B cell (primary cell): ENCODE data around the gene DAAM2. TPM values are rescaled to one million over a fixed set of nuclear protein-coding genes. Genes with fewer than 3 reads are reported as not detected.

Source experiments
- ATAC-seq: fragments of 200-7000 bp; cut with Tn5 transposase; one replicate; pipeline ENCODE4 v1.10.0; 2021; ENCODE audit warnings: low read depth, mild to moderate bottlenecking, moderate number of reproducible peaks, moderate library complexity
- CTCF ChIA-PET: fragments of 350-600 bp; sonication (Branson Sonifier 250); formaldehyde crosslinking; loops from one replicate; lab custom pipeline; 2021; ENCODE audit warnings: antibody characterized with exemption, inconsistent platforms; lab: Charles Lee
- POLR2A ChIA-PET: fragments of 350-600 bp; sonication (Branson Sonifier 250); formaldehyde crosslinking; loops from one replicate; lab custom pipeline; 2021; ENCODE audit warnings: antibody characterized with exemption; lab: Charles Lee
- DNase-seq: peaks from one replicate; pipeline ENCODE4 v3.0.0; 2013
- H2AFZ ChIP-seq: 2 replicates; pipeline ENCODE4 v1.6.1; 2012; ENCODE audit warnings: mild to moderate bottlenecking, low read depth, low read length; ENCODE audit not compliant: insufficient read depth, poor library complexity, severe bottlenecking
- H3K27ac ChIP-seq, 2 donors: 1 replicate in 1 of 2; 2 replicates in 1 of 2; pipeline ENCODE4 v1.5.1; 2012 to 2013; ENCODE audit warnings: low read length in 2 of 2, mild to moderate bottlenecking in 2 of 2, moderate library complexity in 1 of 2
- H3K27me3 ChIP-seq, 4 experiments: fragments of 200-600 bp in 1 of 4; sonication (generic) in 1 of 4; replicated peaks in 1 of 4; 1 replicate in 2 of 4; 2 replicates in 2 of 4; pipeline versions ENCODE4 v1.6.1 to v1.7.0; 2013 to 2016; ENCODE audit warnings: low read length in 3 of 4, mild to moderate bottlenecking in 2 of 4, mixed read lengths in 1 of 4, moderate library complexity in 1 of 4; ENCODE audit not compliant: insufficient read depth in 4 of 4, control insufficient read depth in 3 of 4; ENCODE audit errors: control extremely low read depth in 1 of 4
- H3K36me3 ChIP-seq, 2 experiments: replicated peaks in 1 of 2; 1 replicate in 1 of 2; 2 replicates in 1 of 2; pipeline versions ENCODE4 v1.6.1 to v1.7.1; 2013; ENCODE audit warnings: low read length in 1 of 2; ENCODE audit not compliant: insufficient read depth in 2 of 2, control insufficient read depth in 1 of 2; ENCODE audit errors: control extremely low read depth in 1 of 2, extremely low read depth in 1 of 2
- H3K4me1 ChIP-seq, 2 donors: fragments of 200-600 bp in 1 of 2; sonication (generic) in 1 of 2; 1 replicate in 1 of 2; 2 replicates in 1 of 2; pipeline versions ENCODE4 v1.5.1 to v1.6.1; 2013 to 2017; ENCODE audit warnings: low read length in 2 of 2; ENCODE audit not compliant: control insufficient read depth in 2 of 2, insufficient read depth in 2 of 2
- H3K4me2 ChIP-seq: replicated peaks from 2 replicates; pipeline ENCODE3; 2012; ENCODE audit warnings: mild to moderate bottlenecking, low read depth, low read length; ENCODE audit not compliant: poor library complexity, severe bottlenecking
- H3K4me3 ChIP-seq, 5 experiments: fragments of 200-600 bp in 1 of 5; sonication (generic) in 1 of 5; 1 replicate in 3 of 5; 2 replicates in 2 of 5; pipeline versions ENCODE4 v1.5.1 to v1.7.0; 2011 to 2016; ENCODE audit warnings: low read length in 4 of 5, mild to moderate bottlenecking in 4 of 5, low read depth in 2 of 5, control low read depth in 1 of 5, moderate library complexity in 1 of 5; ENCODE audit not compliant: insufficient read depth in 1 of 5; ENCODE audit errors: control extremely low read depth in 1 of 5, extremely low read depth in 1 of 5
- H3K79me2 ChIP-seq: fragments of 200-600 bp; sonication (generic); one replicate; pipeline ENCODE4 v1.6.0; 2016; ENCODE audit warnings: low read length; ENCODE audit not compliant: control insufficient read depth, insufficient read depth
- H3K9ac ChIP-seq: fragments of 200-600 bp; sonication (generic); 2 replicates; pipeline ENCODE4 v1.6.1; 2017; ENCODE audit warnings: mild to moderate bottlenecking, low read length, moderate library complexity
- H3K9me3 ChIP-seq, 3 donors: one replicate each; pipeline versions ENCODE4 v1.6.1 to v1.7.1; 2013; ENCODE audit warnings: low read length in 2 of 3; ENCODE audit not compliant: control insufficient read depth in 2 of 3, insufficient read depth in 1 of 3; ENCODE audit errors: control extremely low read depth in 1 of 3
- H4K20me1 ChIP-seq: 2 replicates; pipeline ENCODE4 v1.6.0; 2012; ENCODE audit warnings: mild to moderate bottlenecking, low read length; ENCODE audit not compliant: insufficient read depth, control insufficient read depth, poor library complexity, severe bottlenecking
- H3K27ac Mint-ChIP-seq: one replicate; pipeline ENCODE4 v1.8.0; 2021; ENCODE audit warnings: mixed read lengths
- H3K27me3 Mint-ChIP-seq: one replicate; pipeline ENCODE4 v1.8.0; 2021; ENCODE audit warnings: mixed read lengths
- H3K4me1 Mint-ChIP-seq: one replicate; pipeline ENCODE4 v1.8.0; 2021; ENCODE audit warnings: mixed read lengths
- H3K4me3 Mint-ChIP-seq: one replicate; pipeline ENCODE4 v1.8.0; 2021; ENCODE audit warnings: mixed read lengths
- H3K9me3 Mint-ChIP-seq: one replicate; pipeline ENCODE4 v1.8.0; 2022; ENCODE audit warnings: mixed read lengths; ENCODE audit not compliant: insufficient read depth
- EZH2 ChIP-seq: IDR thresholded peaks from 2 replicates; pipeline ENCODE4 v1.6.1; 2012; ENCODE audit warnings: borderline replicate concordance, low read depth, mild to moderate bottlenecking, moderate library complexity, low read length; ENCODE audit not compliant: insufficient read depth, poor library complexity, severe bottlenecking
- WGBS: methylation state at CpG from one replicate; pipeline ENCODE4 v1.1.5; 2013; ENCODE audit warnings: missing lambda C conversion rate; ENCODE audit not compliant: insufficient coverage; 5-methylcytosine and 5-hydroxymethylcytosine counted together
- intact Hi-C: fragments of 100-400 bp; cut with micrococcal nuclease; formaldehyde crosslinking; loops from one replicate; pipeline ENCODE4 v1.10.0; 2022
- polyA plus RNA-seq: library from polyadenylated mRNA; depleted of rRNA; stranded (reverse); fragments of >200 nt; gene quantifications from 2 replicates; pipeline ENCODE4 v1.2.3, GENCODE V29; 2012
- total RNA-seq, 2 donors: library from RNA; stranded (reverse); fragments of 120-200 nt in 1 of 2; gene quantifications; 1 replicate in 1 of 2; 2 replicates in 1 of 2; pipeline versions ENCODE4 v1.2.3 to v1.2.4, GENCODE V29; 2013 to 2022
- TF ChIP-seq, protein P1 (sequence below): fragments of 200-600 bp; IDR thresholded peaks from one replicate; pipeline ENCODE4 v1.8.0; 2022; ENCODE audit warnings: antibody characterized with exemption, mild to moderate bottlenecking

Gene DAAM2
- total and polyA plus RNA-seq, 2 donors (not counting 1 experiment from before 2014, with no cell fraction given) = not detected

DNA sequence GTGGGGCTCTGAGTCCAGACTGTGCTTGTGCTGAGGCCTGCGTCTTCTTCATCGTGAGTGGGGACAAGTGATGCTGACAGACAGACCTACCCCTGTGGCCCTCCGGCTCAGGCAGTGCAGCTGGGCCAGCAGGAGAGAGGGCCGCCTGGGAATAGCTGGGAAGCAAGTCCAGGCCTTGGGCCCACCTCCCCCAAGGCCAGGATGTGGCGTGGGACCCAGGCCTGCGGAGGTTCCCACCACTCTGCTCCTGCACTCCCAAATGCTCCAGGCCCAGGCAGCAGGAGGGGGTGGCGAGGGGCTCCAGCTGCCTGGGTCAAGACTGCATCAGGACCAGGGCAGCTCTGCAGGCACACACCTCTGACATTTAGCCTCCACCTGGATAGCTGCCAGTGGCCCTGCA, 38.3 kb downstream of the DAAM2 start:
- Mint-ChIP-seq H3K27me3 (peaks cover 17% of the 10 kb centered on the region), H3K27ac (no peak overlapping the region), H3K4me1 (no peaks in the 10 kb centered on the region), H3K9me3 (no peaks in the 10 kb centered on the region), H3K4me3 (no peak overlapping the region)
- intact Hi-C loops = no loop called here
- TF ChIP-seq, protein P1, sequence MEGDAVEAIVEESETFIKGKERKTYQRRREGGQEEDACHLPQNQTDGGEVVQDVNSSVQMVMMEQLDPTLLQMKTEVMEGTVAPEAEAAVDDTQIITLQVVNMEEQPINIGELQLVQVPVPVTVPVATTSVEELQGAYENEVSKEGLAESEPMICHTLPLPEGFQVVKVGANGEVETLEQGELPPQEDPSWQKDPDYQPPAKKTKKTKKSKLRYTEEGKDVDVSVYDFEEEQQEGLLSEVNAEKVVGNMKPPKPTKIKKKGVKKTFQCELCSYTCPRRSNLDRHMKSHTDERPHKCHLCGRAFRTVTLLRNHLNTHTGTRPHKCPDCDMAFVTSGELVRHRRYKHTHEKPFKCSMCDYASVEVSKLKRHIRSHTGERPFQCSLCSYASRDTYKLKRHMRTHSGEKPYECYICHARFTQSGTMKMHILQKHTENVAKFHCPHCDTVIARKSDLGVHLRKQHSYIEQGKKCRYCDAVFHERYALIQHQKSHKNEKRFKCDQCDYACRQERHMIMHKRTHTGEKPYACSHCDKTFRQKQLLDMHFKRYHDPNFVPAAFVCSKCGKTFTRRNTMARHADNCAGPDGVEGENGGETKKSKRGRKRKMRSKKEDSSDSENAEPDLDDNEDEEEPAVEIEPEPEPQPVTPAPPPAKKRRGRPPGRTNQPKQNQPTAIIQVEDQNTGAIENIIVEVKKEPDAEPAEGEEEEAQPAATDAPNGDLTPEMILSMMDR = no peak
- no peak for TF ChIP-seq EZH2
- DNase-seq = no peak
- H3K27ac ChIP-seq = no peak overlapping the region
- POLR2A ChIA-PET = no interaction called here
- no peaks in the 10 kb centered on the region for H3K79me2 ChIP-seq
- H3K4me2 ChIP-seq = no peak overlapping the region
- no peaks in the 10 kb centered on the region for H3K4me1 ChIP-seq
- peaks cover 0 to 5% (median 0%) of the 10 kb centered on the region in 3 donors for H3K9me3 ChIP-seq
- no peak overlapping the region for H3K4me3 ChIP-seq
- H3K27me3 ChIP-seq = no peaks in the 10 kb centered on the region
- WGBS = 88% methylated on average over 6 of the region's 7 CpGs
- H2AFZ ChIP-seq = no peak overlapping the region
- no peaks in the 10 kb centered on the region for H4K20me1 ChIP-seq
- no peaks in the 10 kb centered on the region for H3K36me3 ChIP-seq
- no peak overlapping the region for H3K9ac ChIP-seq
- CTCF ChIA-PET = no interaction called here
- ATAC-seq = no peak

DNA sequence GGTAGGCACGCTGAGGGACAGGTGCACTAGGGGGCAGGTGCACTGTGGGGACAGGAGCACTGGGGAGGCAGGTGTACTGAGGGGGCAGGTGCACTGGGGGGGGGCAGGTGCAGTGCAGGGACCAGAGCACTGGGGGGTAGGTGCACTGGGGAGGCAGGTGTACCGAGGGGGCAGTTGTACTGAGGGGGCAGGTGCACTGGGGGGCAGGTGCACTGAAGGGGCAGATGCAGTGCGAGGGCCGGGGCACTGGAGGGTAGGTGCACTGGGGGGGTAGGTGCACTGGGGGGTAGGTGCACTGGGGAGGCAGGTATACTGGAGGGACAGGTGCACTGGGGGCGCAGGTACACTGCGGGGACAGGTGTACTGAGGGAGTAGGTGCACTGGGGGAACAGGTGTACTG, 39.5 kb downstream of the DAAM2 start:
- no peak overlapping the region for H3K4me3 ChIP-seq
- Mint-ChIP-seq H3K27me3 (peaks cover 21% of the 10 kb centered on the region), H3K9me3 (no peaks in the 10 kb centered on the region), H3K27ac (no peak overlapping the region), H3K4me3 (no peak overlapping the region), H3K4me1 (no peaks in the 10 kb centered on the region)
- H3K9ac ChIP-seq = no peak overlapping the region
- H3K9me3 ChIP-seq = peaks cover 0 to 5% (median 0%) of the 10 kb centered on the region in 3 donors
- ChIA-PET CTCF (no interaction called here), POLR2A (no interaction called here)
- intact Hi-C loops = no loop called here
- H3K27ac ChIP-seq = no peak overlapping the region
- no peaks in the 10 kb centered on the region for H3K27me3 ChIP-seq
- H2AFZ ChIP-seq = no peak overlapping the region
- no peaks in the 10 kb centered on the region for H3K4me1 ChIP-seq
- H4K20me1 ChIP-seq = no peaks in the 10 kb centered on the region
- DNase-seq (no peak), ATAC-seq (no peak)
- H3K36me3 ChIP-seq = no peaks in the 10 kb centered on the region
- TF ChIP-seq, protein P1 = no peak
- TF ChIP-seq EZH2 = no peak
- H3K79me2 ChIP-seq = no peaks in the 10 kb centered on the region
- 84% methylated on average over 6 of the region's 6 CpGs for WGBS
- no peak overlapping the region for H3K4me2 ChIP-seq
